Dedifferentiated amniotic fluid mesenchymal stem cell (primary cell): ENCODE results near the gene TAF4.
"Not testable (repeated sequence)": the region's sequence is repeated elsewhere in the genome, so short reads cannot be mapped to it uniquely, and the experiment has no call there.

ENCODE experiments used
- DNase-seq: peaks from one replicate; pipeline ENCODE4 v3.0.0-alpha.2; 2016; ENCODE audit errors: extremely low spot score

Gene TAF4

GRCh38 chr20:62003567-62004405 lies 61.9 kb downstream of the TAF4 start:
- no peak for DNase-seq

- DNase-seq = no peak
These were observed 62.7 kb downstream of the TAF4 start for GRCh38 chr20:62002882-62003480.

GRCh38 chr20:62001178-62001715 lies 64.4 kb downstream of the TAF4 start:
- DNase-seq = no peak

- no peak for DNase-seq
These were observed 67.1 kb downstream of the TAF4 start for GRCh38 chr20:61998343-61999121.

GRCh38 chr20:61997891-61998290 lies 67.8 kb downstream of the TAF4 start:
- no peak for DNase-seq

- DNase-seq = no peak
These were observed 68.3 kb downstream of the TAF4 start for GRCh38 chr20:61997372-61997771.

GRCh38 chr20:61994546-61994945 lies 71.1 kb downstream of the TAF4 start:
- no peak for DNase-seq

- no peak for DNase-seq
These were observed 72.6 kb downstream of the TAF4 start for GRCh38 chr20:61993058-61993457.

- DNase-seq = no peak
These were observed 74.2 kb downstream of the TAF4 start for GRCh38 chr20:61991476-61991875.

- DNase-seq = no peak
These were observed 75.2 kb downstream of the TAF4 start for GRCh38 chr20:61990484-61990883.

- no peak for DNase-seq
These were observed 75.9 kb downstream of the TAF4 start for GRCh38 chr20:61989741-61990140.

GRCh38 chr20:61988665-61989064 lies 77.0 kb downstream of the TAF4 start:
- DNase-seq = no peak

GRCh38 chr20:61986762-61987321 lies 78.8 kb downstream of the TAF4 start:
- DNase-seq = no peak

- DNase-seq = no peak
These were observed 80.6 kb downstream of the TAF4 start for GRCh38 chr20:61985096-61985495.

- not testable (repeated sequence) for DNase-seq
These were observed 81.2 kb downstream of the TAF4 start for GRCh38 chr20:61984431-61984830.

GRCh38 chr20:61983965-61984364 lies 81.7 kb downstream of the TAF4 start:
- no peak for DNase-seq

- DNase-seq = no peak
These were observed 82.7 kb downstream of the TAF4 start for GRCh38 chr20:61982951-61983315.

GRCh38 chr20:61982191-61982950 lies 83.3 kb downstream of the TAF4 start:
- no peak for DNase-seq

- DNase-seq = not testable (repeated sequence)
These were observed 84.0 kb downstream of the TAF4 start for GRCh38 chr20:61981691-61982090.

GRCh38 chr20:61980647-61981583 lies 84.8 kb downstream of the TAF4 start:
- no peak for DNase-seq
